ENCODE measurements around the gene NADK2. TPM values are rescaled to one million over a fixed set of nuclear protein-coding genes. Genes with fewer than 3 reads are reported as not detected.
A peak's percentile ranks its signal among the peaks of the same experiment; 100 is the strongest.

The NADK2 gene
- total and polyA plus RNA-seq, 9 of the 15 experiments (the other 6 are each of a cell fraction or from before 2014, with no cell fraction given), result 10.6 to 41.0 (median 24.0) TPM

DNA sequence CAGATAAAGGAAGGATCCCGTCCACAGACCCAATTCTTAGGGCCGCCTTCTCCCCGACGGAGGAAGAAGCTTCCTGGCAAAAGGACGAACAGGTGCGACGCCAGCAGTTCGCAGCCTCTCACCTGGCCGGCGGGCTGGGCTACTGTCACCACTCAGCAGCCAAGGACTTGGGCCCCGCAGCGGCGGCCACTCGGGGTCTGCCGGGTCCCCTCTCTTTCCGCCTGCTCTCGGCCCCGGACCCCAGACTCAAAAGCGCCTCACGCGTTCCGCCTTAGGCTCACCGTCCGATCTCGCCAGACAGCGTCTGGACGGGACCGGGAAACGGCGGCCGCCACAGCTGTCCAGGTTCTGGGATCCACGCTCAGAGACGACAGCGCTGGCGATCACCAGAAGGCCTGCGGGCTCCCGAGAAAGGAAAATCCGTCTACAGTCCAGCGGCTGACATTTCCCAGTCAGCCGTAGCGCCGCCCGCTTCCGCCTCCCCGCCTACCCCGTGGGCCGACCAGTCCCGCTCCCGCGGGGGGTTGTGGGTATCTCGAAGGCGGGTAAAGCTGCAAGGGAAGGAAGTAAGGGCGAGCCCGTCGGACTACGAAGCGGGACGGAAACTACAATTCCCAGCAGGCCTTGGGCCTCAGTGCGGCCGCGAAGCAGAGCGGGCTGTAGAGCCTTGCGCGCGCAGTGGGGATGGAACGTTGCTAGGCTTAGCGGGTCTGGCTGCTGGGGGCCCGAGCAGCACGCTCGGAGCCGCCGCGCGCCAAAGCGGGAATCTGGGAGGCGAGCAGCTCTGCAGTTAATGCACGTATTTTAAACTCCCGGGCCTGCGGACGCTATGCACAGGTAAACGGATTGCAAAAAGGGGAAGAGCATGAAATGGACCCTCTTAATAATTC is 90.0 kb downstream of the NADK2 start, which contains the start of the genes LMBRD2 and SKP2 (continued):
- 0 out of 2 replicates have a peak, but pooled peaks have one; percentile 23 for TF ChIP-seq TOE1 (IDR thresholded peaks at IDR 0.05; ENCODE audit: borderline replicate concordance)
- no peak for TF ChIP-seq TOE1 (CRISPR knock-in tag; IDR thresholded peaks at IDR 0.05; ENCODE audit: borderline replicate concordance, low read depth)
- peak; percentile 74 for TF ChIP-seq GMEB1 (CRISPR knock-in tag; IDR thresholded peaks at IDR 0.05)
- TF ChIP-seq GABPB1 (CRISPR knock-in tag; IDR thresholded peaks at IDR 0.05), result peak; percentile 87
- peak; percentile 97 for TF ChIP-seq E2F1 (CRISPR knock-in tag; IDR thresholded peaks at IDR 0.05)
- TF ChIP-seq MBD2 (IDR thresholded peaks at IDR 0.05; ENCODE audit: borderline replicate concordance, low read depth), result peak; percentile 88
- no peak; the same call in 1 of the 2 replicates for TF ChIP-seq ZBTB9 (CRISPR knock-in tag; IDR thresholded peaks at IDR 0.05)
- TF ChIP-seq GATAD2B (IDR thresholded peaks at IDR 0.05; ENCODE audit: borderline replicate concordance), result no peak
- 0 out of 2 replicates have a peak, but pooled peaks have one; percentile 24 for TF ChIP-seq RAD51 (IDR thresholded peaks at IDR 0.05; ENCODE audit: borderline replicate concordance, low read depth)
- TF ChIP-seq CBFB (CRISPR knock-in tag; IDR thresholded peaks at IDR 0.05), result no peak
- no peak for TF ChIP-seq ZNF830 (CRISPR knock-in tag; IDR thresholded peaks at IDR 0.05)
- no peak for TF ChIP-seq ZNF408 (CRISPR knock-in tag; IDR thresholded peaks at IDR 0.05; ENCODE audit: low read depth)
- no peak for TF ChIP-seq KDM4B (IDR thresholded peaks at IDR 0.05; ENCODE audit: borderline replicate concordance in 2 of 2, low read depth in 1 of 2)
- TF ChIP-seq, protein P1, sequence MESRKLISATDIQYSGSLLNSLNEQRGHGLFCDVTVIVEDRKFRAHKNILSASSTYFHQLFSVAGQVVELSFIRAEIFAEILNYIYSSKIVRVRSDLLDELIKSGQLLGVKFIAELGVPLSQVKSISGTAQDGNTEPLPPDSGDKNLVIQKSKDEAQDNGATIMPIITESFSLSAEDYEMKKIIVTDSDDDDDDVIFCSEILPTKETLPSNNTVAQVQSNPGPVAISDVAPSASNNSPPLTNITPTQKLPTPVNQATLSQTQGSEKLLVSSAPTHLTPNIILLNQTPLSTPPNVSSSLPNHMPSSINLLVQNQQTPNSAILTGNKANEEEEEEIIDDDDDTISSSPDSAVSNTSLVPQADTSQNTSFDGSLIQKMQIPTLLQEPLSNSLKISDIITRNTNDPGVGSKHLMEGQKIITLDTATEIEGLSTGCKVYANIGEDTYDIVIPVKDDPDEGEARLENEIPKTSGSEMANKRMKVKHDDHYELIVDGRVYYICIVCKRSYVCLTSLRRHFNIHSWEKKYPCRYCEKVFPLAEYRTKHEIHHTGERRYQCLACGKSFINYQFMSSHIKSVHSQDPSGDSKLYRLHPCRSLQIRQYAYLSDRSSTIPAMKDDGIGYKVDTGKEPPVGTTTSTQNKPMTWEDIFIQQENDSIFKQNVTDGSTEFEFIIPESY (CRISPR knock-in tag; IDR thresholded peaks at IDR 0.05), result no peak
- peak; percentile 29; the same call in 1 of the 2 replicates for TF ChIP-seq MITF (IDR thresholded peaks at IDR 0.05)
- peak; percentile 9; the same call in 1 of the 2 replicates for TF ChIP-seq ZBTB7A (IDR thresholded peaks at IDR 0.05; ENCODE audit: borderline replicate concordance, control insufficient read depth, low read depth, low read length)
- peak; percentile 70 for TF ChIP-seq SUPT5H (IDR thresholded peaks at IDR 0.05)
- peak; percentile 62; the same call in 1 of the 2 replicates for TF ChIP-seq MXI1 (IDR thresholded peaks at IDR 0.05; ENCODE audit: low read depth, low read length)
- TF ChIP-seq SMAD2 (IDR thresholded peaks at IDR 0.05; ENCODE audit: low read depth, low read length), result no peak

Measured in K562 (cell line).